HepG2 (cell line): ENCODE data around the gene PIK3CB. TPM values are rescaled to one million over a fixed set of nuclear protein-coding genes. Genes with fewer than 3 reads are reported as not detected.

Experiments used
- AGO1 ChIP-seq: fragments of 200-400 bp; formaldehyde crosslinking; IDR thresholded peaks from 2 replicates; pipeline ENCODE4 v1.6.1; 2017; ENCODE audit warnings: mild to moderate bottlenecking, low read depth, low read length, moderate library complexity; ENCODE audit not compliant: poor library complexity, severe bottlenecking
- CBFB ChIP-seq: sonication (generic); formaldehyde crosslinking; IDR thresholded peaks from 2 replicates; pipeline ENCODE4 v1.4.0; 2020; ENCODE audit warnings: missing genetic modification reagents
- CEBPG ChIP-seq: IDR thresholded peaks from 2 replicates; pipeline ENCODE4 v1.6.1; 2016
- FOXP1 ChIP-seq, 2 experiments: fragments of 450-650 bp in 1 of 2; IDR thresholded peaks; 2 replicates each; pipeline ENCODE4 v1.6.1; 2017 to 2018; ENCODE audit warnings: antibody characterized with exemption in 1 of 2
- FOXP4 ChIP-seq: sonication (generic); formaldehyde crosslinking; IDR thresholded peaks from 2 replicates; pipeline ENCODE4 v1.4.0; 2020; ENCODE audit warnings: missing genetic modification reagents
- HNF4A ChIP-seq: sonication (generic); formaldehyde crosslinking; IDR thresholded peaks from 2 replicates; pipeline ENCODE4 v1.4.0; 2020; ENCODE audit warnings: missing genetic modification reagents
- MEF2D ChIP-seq: sonication (generic); formaldehyde crosslinking; IDR thresholded peaks from 2 replicates; pipeline ENCODE4 v1.5.1; 2020; ENCODE audit warnings: mild to moderate bottlenecking, missing genetic modification reagents
- NCOA2 ChIP-seq: sonication (generic); formaldehyde crosslinking; IDR thresholded peaks from 2 replicates; pipeline ENCODE4 v1.8.0; 2022; ENCODE audit warnings: inconsistent platforms
- PATZ1 ChIP-seq: sonication (generic); formaldehyde crosslinking; IDR thresholded peaks from 2 replicates; pipeline ENCODE4 v1.4.0; 2020; ENCODE audit warnings: missing genetic modification reagents
- PAXIP1 ChIP-seq: sonication (generic); formaldehyde crosslinking; conservative IDR thresholded peaks from 2 replicates; pipeline ENCODE4 v1.4.0; 2020; ENCODE audit warnings: mild to moderate bottlenecking, missing genetic modification reagents, moderate library complexity
- PRDM10 ChIP-seq: sonication (generic); formaldehyde crosslinking; IDR thresholded peaks from 2 replicates; pipeline ENCODE4 v1.4.0; 2020; ENCODE audit warnings: low read depth, missing genetic modification reagents
- TBX2 ChIP-seq: sonication (generic); formaldehyde crosslinking; IDR thresholded peaks from 2 replicates; pipeline ENCODE4 v1.5.0; 2020; ENCODE audit warnings: missing genetic modification reagents, mild to moderate bottlenecking, borderline replicate concordance
- ZMYM4 ChIP-seq: sonication (generic); formaldehyde crosslinking; IDR thresholded peaks from 2 replicates; pipeline ENCODE4 v1.8.1; 2023; ENCODE audit warnings: mild to moderate bottlenecking, missing genetic modification reagents
- ZNF264 ChIP-seq: sonication (generic); formaldehyde crosslinking; IDR thresholded peaks from 2 replicates; pipeline ENCODE4 v1.4.0; 2020; ENCODE audit warnings: missing genetic modification reagents
- ZNF331 ChIP-seq: sonication (generic); formaldehyde crosslinking; IDR thresholded peaks from 2 replicates; pipeline ENCODE4 v1.4.0; 2020; ENCODE audit warnings: missing genetic modification reagents
- ZNF33A ChIP-seq: sonication (generic); formaldehyde crosslinking; IDR thresholded peaks from 2 replicates; pipeline ENCODE4 v1.5.1; 2020; ENCODE audit warnings: missing genetic modification reagents, mild to moderate bottlenecking, moderate library complexity, borderline replicate concordance
- ZNF83 ChIP-seq: sonication (generic); formaldehyde crosslinking; IDR thresholded peaks from 2 replicates; pipeline ENCODE4 v1.4.0; 2020; ENCODE audit warnings: missing genetic modification reagents, mild to moderate bottlenecking, borderline replicate concordance
- polyA plus RNA-seq, 8 experiments: library from polyadenylated mRNA; depleted of rRNA in 3 of 8; stranded (reverse) in 7 of 8; unstranded in 1 of 8; fragments of >200 nt; fragmentation: Illumina TruSeq in 4 of 8; extraction: Trizol in 4 of 8; gene quantifications; 2 replicates each; pipeline versions ENCODE4 v1.2.1 to v1.2.3, GENCODE V29; 2011 to 2016; ENCODE audit warnings: low read depth in 4 of 8, missing spikeins in 1 of 8, mixed read lengths in 1 of 8; ENCODE audit not compliant: insufficient read depth in 1 of 8
- total RNA-seq, 5 experiments: library from RNA; depleted of rRNA; stranded (reverse); fragments of >200 nt; fragmentation: Illumina TruSeq; extraction: Trizol; gene quantifications; 2 replicates each; pipeline ENCODE4 v1.2.3, GENCODE V29; 2016; ENCODE audit warnings: low read depth in 1 of 5

The PIK3CB gene
- total and polyA plus RNA-seq, 2 of the 13 experiments (the other 11 are each of a cell fraction or from before 2014, with no cell fraction given), result 6.6 to 18.7 TPM

- TF ChIP-seq PRDM10 (no peak), MEF2D (CRISPR knock-in tag) (no peak), ZNF264 (0 out of 2 replicates have a peak, but pooled peaks have one; percentile 1), CBFB (peak; percentile 95), ZNF83 (no peak), HNF4A (CRISPR knock-in tag) (peak; percentile 51), ZNF33A (no peak), ZMYM4 (CRISPR knock-in tag) (peak; percentile 31; the same call in 1 of the 2 replicates), NCOA2 (CRISPR knock-in tag) (peak; percentile 73), ZNF331 (CRISPR knock-in tag) (peak; percentile 69; the same call in 1 of the 2 replicates), FOXP4 (CRISPR knock-in tag) (peak; percentile 81), PAXIP1 (CRISPR knock-in tag) (peak; percentile 92), PATZ1 (CRISPR knock-in tag) (0 out of 2 replicates have a peak, but pooled peaks have one; percentile 24), CEBPG (CRISPR knock-in tag) (peak; percentile 60), FOXP1 (IDR thresholded peaks at IDR 0.05) (no peak), FOXP1 (CRISPR knock-in tag; IDR thresholded peaks at IDR 0.05) (peak; percentile 50; the same call in 1 of the 2 replicates), AGO1 (no peak), TBX2 (CRISPR knock-in tag) (peak; percentile 91)
Measured at GRCh38 chr3:138686771-138687221, 147.9 kb downstream of the PIK3CB start (continued).
